Head of caudate nucleus (tissue), 42 donors: Measurements from ENCODE around the gene AMH.

Source experiments
- DNase-seq, 42 donors: peaks; one replicate each; pipeline versions ENCODE4 v3.0.0 to v3.0.0-alpha.2; 2020 to 2021; ENCODE audit warnings: mixed read lengths in 7 of 42
- intact Hi-C: fragments of 100-400 bp; cut with DNase I; formaldehyde crosslinking; loops from one replicate; pipeline ENCODE4 v1.15.0; 2022

The AMH gene

GRCh38 chr19:2255112-2255845 lies 6.2 kb downstream of the AMH start:
- no peak for DNase-seq
- intact Hi-C loops = no loop called here

- no peak for DNase-seq
- intact Hi-C loops = no loop called here
These were observed 7.0 kb downstream of the AMH start, which contains the start of gene JSRP1 for GRCh38 chr19:2255982-2256685. JSRP1 (minus strand) TSS chr19:2256417; CDS start chr19:2255314, 1,103 bp downstream.

GRCh38 chr19:2259336-2259735 lies 10.2 kb downstream of the AMH start:
- DNase-seq = no peak
- intact Hi-C loops = no loop called here

- no peak for DNase-seq
- intact Hi-C loops = no loop called here
These were observed 11.2 kb downstream of the AMH start for GRCh38 chr19:2260341-2260805.

- peak in 9 of 42 donors; percentile 28 to 72 (median 37) for DNase-seq
- intact Hi-C loops = no loop called here
These were observed 12.5 kb downstream of the AMH start for GRCh38 chr19:2261438-2262172.

- intact Hi-C loops = no loop called here
- peak; percentile 42 to 82 (median 70) for DNase-seq
These were observed 17.3 kb downstream of the AMH start for GRCh38 chr19:2266183-2266993.

GRCh38 chr19:2268480-2268830 lies 19.3 kb downstream of the AMH start:
- intact Hi-C loops = no loop called here
- DNase-seq = no peak

- DNase-seq = no peak
- intact Hi-C loops = no loop called here
These were observed 19.7 kb downstream of the AMH start for GRCh38 chr19:2268861-2269243.

- intact Hi-C loops = loop anchor here (5.0 kb wide), 1 partner anchor 48 kb away; no protein-coding TSS in a partner anchor
- DNase-seq = peak; percentile 94 to 99 (median 98)
These were observed 20.4 kb downstream of the AMH start for GRCh38 chr19:2269244-2270156.

GRCh38 chr19:2270157-2270422 lies 21.0 kb downstream of the AMH start:
- DNase-seq = peak in 5 of 42 donors; percentile 12 to 62 (median 30)

GRCh38 chr19:2270423-2271233 lies 21.5 kb downstream of the AMH start:
- peak; percentile 30 to 88 (median 74) for DNase-seq
- intact Hi-C loops = loop anchor here (5.0 kb wide), 1 partner anchor 47 kb away; no protein-coding TSS in a partner anchor

More at GRCh38 chr19:2270157-2270422, 21.0 kb downstream of the AMH start:
- intact Hi-C loops = loop anchor here (5.0 kb wide), 1 partner anchor 47 kb away; no protein-coding TSS in a partner anchor

GRCh38 chr19:2271234-2272103 lies 22.3 kb downstream of the AMH start:
- intact Hi-C loops = loop anchor here (2.0 to 5.0 kb wide), 2 partner anchors 35 to 46 kb away; partner anchors contain the start of genes PLEKHJ1 and SF3A2
- peak in 2 of 42 donors; percentile 16 to 19 for DNase-seq

- DNase-seq = peak in 36 of 42 donors; percentile 42 to 86 (median 72)
These were observed 24.4 kb downstream of the AMH start for GRCh38 chr19:2273356-2274184.

GRCh38 chr19:2274185-2274711 lies 25.1 kb downstream of the AMH start:
- intact Hi-C loops = loop anchor here (2.0 to 5.0 kb wide), 2 partner anchors 43 to 117 kb away; no protein-coding TSS in a partner anchor
- DNase-seq = no peak

More at GRCh38 chr19:2273356-2274184, 24.4 kb downstream of the AMH start:
- intact Hi-C loops = loop anchor here (2.0 to 5.0 kb wide), 3 partner anchors 37 to 117 kb away; partner anchors contain the start of genes PLEKHJ1 and SF3A2
